Measurements from ENCODE around the gene PRR18. TPM values are rescaled to one million over a fixed set of nuclear protein-coding genes. Genes with fewer than 3 reads are reported as not detected.

Gene PRR18
- total and polyA plus RNA-seq, 2 of the 13 experiments (the other 11 are each of a cell fraction or from before 2014, with no cell fraction given), result 0.04 TPM

DNA sequence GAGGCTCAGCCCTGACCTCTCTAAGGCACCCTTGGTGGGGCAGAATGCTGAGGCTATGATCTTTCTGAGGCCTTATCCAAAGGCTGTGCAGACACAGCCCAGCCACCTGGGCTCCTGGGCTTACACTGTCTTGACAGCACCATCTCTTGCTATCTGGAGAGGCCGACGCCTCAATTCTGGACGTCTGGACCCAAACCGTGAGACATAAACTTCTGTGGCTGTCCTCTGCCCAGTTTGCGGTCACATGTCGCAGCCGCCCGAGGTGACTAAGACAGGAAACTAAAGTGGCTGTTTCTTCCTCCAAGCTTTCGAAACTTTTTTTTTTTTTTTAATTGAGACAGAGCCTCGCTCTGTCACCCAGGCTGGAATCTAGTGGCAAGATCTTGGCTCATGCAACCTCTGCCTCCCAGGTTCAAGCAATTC, 49.3 kb downstream of the PRR18 start (continued):
- TF ChIP-seq HOXA7 (CRISPR knock-in tag; IDR thresholded peaks at IDR 0.05), result no peak
- no peak for TF ChIP-seq ZNF510 (CRISPR knock-in tag; IDR thresholded peaks at IDR 0.05; ENCODE audit: low read depth)
- no peak for TF ChIP-seq HOXA3 (CRISPR knock-in tag; IDR thresholded peaks at IDR 0.05)
- TF ChIP-seq ZNF816 (CRISPR knock-in tag; IDR thresholded peaks at IDR 0.05; ENCODE audit: borderline replicate concordance), result no peak

DNA sequence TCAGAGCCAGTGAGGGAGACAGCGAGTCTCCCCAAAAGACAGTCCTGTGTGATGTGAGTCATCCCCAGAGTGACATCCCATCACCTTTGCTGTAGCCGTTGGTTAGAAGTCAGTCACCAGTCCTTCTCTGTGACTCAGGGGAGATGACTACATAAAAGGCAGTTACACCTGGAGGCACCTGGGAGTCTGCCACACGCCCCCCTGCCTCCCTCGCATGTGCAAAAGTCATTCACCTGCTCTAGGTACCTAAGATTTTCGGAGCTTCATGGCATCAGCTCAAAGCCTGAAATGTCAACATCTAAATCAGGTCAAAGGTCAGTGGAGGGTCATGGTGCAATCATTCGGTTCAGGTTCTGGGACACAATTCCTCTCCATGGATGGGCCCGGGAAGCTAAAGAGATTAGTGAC, 50.3 kb downstream of the PRR18 start:
- no peak overlapping the region for H3K4me2 ChIP-seq (ENCODE audit: low read depth, low read length)
- peak; percentile 32; the same call in 2 of the 3 replicates for ATAC-seq
- intact Hi-C loops (cut with micrococcal nuclease; ENCODE audit: unreplicated experiment), result no loop called here
- TF ChIP-seq ZNF546 (CRISPR knock-in tag; conservative IDR thresholded peaks at IDR 0.05) (no peak), ZBTB8A (CRISPR knock-in tag; IDR thresholded peaks at IDR 0.05; ENCODE audit: borderline replicate concordance, low read depth) (no peak), KDM2A (CRISPR knock-in tag; IDR thresholded peaks at IDR 0.05; ENCODE audit: borderline replicate concordance, low read depth) (no peak), PCBP1 (IDR thresholded peaks at IDR 0.05; ENCODE audit: borderline replicate concordance, low read depth, low read length) (no peak), ZNF841 (CRISPR knock-in tag; IDR thresholded peaks at IDR 0.05; ENCODE audit: borderline replicate concordance) (no peak), NR2F6 (IDR thresholded peaks at IDR 0.05) (no peak), NR2F6 (CRISPR knock-in tag; IDR thresholded peaks at IDR 0.05) (peak; percentile 41; the same call in 1 of the 2 replicates), ZSCAN12 (CRISPR knock-in tag; IDR thresholded peaks at IDR 0.05) (no peak), FOXA1 (IDR thresholded peaks at IDR 0.05) (no peak), FOXA1 (CRISPR knock-in tag; IDR thresholded peaks at IDR 0.05) (0 out of 2 replicates have a peak, but pooled peaks have one; percentile 13), ZNF12 (CRISPR knock-in tag; IDR thresholded peaks at IDR 0.05) (no peak), ZNF788 (CRISPR knock-in tag; IDR thresholded peaks at IDR 0.05; ENCODE audit: borderline replicate concordance) (no peak), SIX4 (CRISPR knock-in tag; IDR thresholded peaks at IDR 0.05) (no peak), CEBPB (IDR thresholded peaks at IDR 0.05; ENCODE audit: borderline replicate concordance, low read depth, low read length) (peak; percentile 57; the same call in 1 of the 2 replicates), RBM39 (IDR thresholded peaks at IDR 0.05; ENCODE audit: low read depth, low read length, poor library complexity, severe bottlenecking) (no peak)
- TF ChIP-seq, protein P1, sequence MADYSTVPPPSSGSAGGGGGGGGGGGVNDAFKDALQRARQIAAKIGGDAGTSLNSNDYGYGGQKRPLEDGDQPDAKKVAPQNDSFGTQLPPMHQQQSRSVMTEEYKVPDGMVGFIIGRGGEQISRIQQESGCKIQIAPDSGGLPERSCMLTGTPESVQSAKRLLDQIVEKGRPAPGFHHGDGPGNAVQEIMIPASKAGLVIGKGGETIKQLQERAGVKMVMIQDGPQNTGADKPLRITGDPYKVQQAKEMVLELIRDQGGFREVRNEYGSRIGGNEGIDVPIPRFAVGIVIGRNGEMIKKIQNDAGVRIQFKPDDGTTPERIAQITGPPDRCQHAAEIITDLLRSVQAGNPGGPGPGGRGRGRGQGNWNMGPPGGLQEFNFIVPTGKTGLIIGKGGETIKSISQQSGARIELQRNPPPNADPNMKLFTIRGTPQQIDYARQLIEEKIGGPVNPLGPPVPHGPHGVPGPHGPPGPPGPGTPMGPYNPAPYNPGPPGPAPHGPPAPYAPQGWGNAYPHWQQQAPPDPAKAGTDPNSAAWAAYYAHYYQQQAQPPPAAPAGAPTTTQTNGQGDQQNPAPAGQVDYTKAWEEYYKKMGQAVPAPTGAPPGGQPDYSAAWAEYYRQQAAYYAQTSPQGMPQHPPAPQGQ (CRISPR knock-in tag; IDR thresholded peaks at IDR 0.05; ENCODE audit: borderline replicate concordance), result no peak
- TF ChIP-seq, protein P2, sequence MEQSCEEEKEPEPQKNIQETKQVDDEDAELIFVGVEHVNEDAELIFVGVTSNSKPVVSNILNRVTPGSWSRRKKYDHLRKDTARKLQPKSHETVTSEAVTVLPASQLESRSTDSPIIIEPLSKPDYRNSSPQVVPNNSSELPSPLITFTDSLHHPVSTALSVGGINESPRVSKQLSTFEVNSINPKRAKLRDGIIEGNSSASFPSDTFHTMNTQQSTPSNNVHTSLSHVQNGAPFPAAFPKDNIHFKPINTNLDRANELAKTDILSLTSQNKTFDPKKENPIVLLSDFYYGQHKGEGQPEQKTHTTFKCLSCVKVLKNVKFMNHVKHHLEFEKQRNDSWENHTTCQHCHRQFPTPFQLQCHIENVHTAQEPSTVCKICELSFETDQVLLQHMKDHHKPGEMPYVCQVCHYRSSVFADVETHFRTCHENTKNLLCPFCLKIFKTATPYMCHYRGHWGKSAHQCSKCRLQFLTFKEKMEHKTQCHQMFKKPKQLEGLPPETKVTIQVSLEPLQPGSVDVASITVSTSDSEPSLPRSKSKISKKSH (CRISPR knock-in tag; IDR thresholded peaks at IDR 0.05; ENCODE audit: borderline replicate concordance), result no peak

More for the DNA sequence above, 50.3 kb downstream of the PRR18 start:
- FAIRE-seq (no peak), DNase-seq (ENCODE audit: low spot score) (no peak)
- H3K4me3 ChIP-seq (replicated peaks in 1 of 3; ENCODE audit: insufficient read depth in 1 of 3, low read depth in 2 of 3, low read length in 3 of 3), result no peak overlapping the region
- H3K27ac ChIP-seq (ENCODE audit: extremely low read length, insufficient read depth, low read length), result no peak overlapping the region
- BruUV-seq (replicated peaks), result no TSS peak
- H3K36me3 ChIP-seq (replicated peaks in 1 of 2; ENCODE audit: control insufficient read depth in 1 of 2, insufficient read depth in 2 of 2, low read length in 2 of 2), result no peaks in the 10 kb centered on the region
- H3K27me3 ChIP-seq (ENCODE audit: control insufficient read depth in 1 of 2, insufficient read depth in 2 of 2, low read length in 2 of 2), result peaks cover 0 to 23% of the 10 kb centered on the region in 2 experiments; a peak in 2 of 5 replicates
- 5% methylated on average over 6 of the region's 7 CpGs for WGBS (ENCODE audit: low lambda C conversion rate)
- H3K79me2 ChIP-seq (ENCODE audit: insufficient read depth, low read length), result no peaks in the 10 kb centered on the region
- ChIA-PET POLR2A (no interaction called here), CTCF (ENCODE audit: low intra/inter-chr PET ratio, low total read pairs) (no interaction called here)
- H3K9ac ChIP-seq (ENCODE audit: insufficient read depth, low read depth, low read length), result no peak overlapping the region
- no peaks in the 10 kb centered on the region for H3K9me3 ChIP-seq (ENCODE audit: low read length)
- no peaks in the 10 kb centered on the region for H4K20me1 ChIP-seq (ENCODE audit: insufficient read depth, low read length)
- H3K4me1 ChIP-seq (ENCODE audit: insufficient read depth, low read length), result no peaks in the 10 kb centered on the region
- in situ Hi-C loops (cut with HindIII; ENCODE audit: extremely low pct_ligation_motif_present, low pct_unique_long_range_greater_than_20kb), result no loop called here
- H2AFZ ChIP-seq (ENCODE audit: low read length), result no peak overlapping the region

Measured in HepG2 (cell line).